ENCODE results near the gene INA. TPM values are rescaled to one million over a fixed set of nuclear protein-coding genes. Genes with fewer than 3 reads are reported as not detected.

The INA gene
- total and polyA plus RNA-seq, 8 donors, result 0.32 to 13.1 (median 1.7) TPM

GRCh38 chr10:103278537-103278823 is 1.5 kb downstream of the INA start:
- no peak for DNase-seq
- Histone ChIP-seq H3K27me3 (peaks cover 0 to 30% (median 6%) of the 10 kb centered on the region in 4 donors), H3K27ac (no peak overlapping the region), H3K9me3 (no peaks in the 10 kb centered on the region), H3K4me1 (peaks cover 0 to 3% (median 0%) of the 10 kb centered on the region in 3 donors), H3K4me3 (no peak overlapping the region), H3K36me3 (no peaks in the 10 kb centered on the region)
- TF ChIP-seq, protein P1, sequence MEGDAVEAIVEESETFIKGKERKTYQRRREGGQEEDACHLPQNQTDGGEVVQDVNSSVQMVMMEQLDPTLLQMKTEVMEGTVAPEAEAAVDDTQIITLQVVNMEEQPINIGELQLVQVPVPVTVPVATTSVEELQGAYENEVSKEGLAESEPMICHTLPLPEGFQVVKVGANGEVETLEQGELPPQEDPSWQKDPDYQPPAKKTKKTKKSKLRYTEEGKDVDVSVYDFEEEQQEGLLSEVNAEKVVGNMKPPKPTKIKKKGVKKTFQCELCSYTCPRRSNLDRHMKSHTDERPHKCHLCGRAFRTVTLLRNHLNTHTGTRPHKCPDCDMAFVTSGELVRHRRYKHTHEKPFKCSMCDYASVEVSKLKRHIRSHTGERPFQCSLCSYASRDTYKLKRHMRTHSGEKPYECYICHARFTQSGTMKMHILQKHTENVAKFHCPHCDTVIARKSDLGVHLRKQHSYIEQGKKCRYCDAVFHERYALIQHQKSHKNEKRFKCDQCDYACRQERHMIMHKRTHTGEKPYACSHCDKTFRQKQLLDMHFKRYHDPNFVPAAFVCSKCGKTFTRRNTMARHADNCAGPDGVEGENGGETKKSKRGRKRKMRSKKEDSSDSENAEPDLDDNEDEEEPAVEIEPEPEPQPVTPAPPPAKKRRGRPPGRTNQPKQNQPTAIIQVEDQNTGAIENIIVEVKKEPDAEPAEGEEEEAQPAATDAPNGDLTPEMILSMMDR (IDR thresholded peaks at IDR 0.05), result no peak
- intact Hi-C loops (cut with DNase I), result no loop called here
- no peak for FAIRE-seq
- ATAC-seq, result no peak
- whole genome bisulfite sequencing, 2 donors, result 22 to 26% methylated on average over 12 of the region's 12 CpGs

DNA sequence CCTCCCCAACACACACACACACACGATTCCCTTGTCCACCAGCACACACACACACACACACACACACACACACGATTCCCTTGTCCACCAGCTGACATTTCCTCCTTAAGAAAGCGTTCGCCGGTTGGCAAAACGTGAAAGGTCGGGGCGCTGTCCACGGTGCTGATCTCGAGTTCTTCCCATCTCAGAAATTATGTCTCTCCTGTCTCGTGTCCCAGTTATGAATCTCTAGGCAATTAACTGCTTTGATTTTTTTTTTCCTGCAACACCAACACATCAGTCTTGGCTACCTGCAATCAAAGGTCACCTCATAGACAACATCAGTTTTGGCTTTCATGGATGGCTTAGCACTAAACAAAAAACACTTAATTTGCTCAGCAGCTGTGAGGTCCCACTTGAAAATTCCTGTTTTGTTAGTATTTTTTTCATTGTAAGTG is 1.9 kb downstream of the INA start:
- FAIRE-seq, result no peak
- peak in 3 of 4 donors; percentile 19 to 57 (median 23) for ATAC-seq
- Histone ChIP-seq H3K4me1 (peaks cover 0 to 3% (median 0%) of the 10 kb centered on the region in 3 donors), H3K27me3 (peaks cover 0 to 30% (median 6%) of the 10 kb centered on the region in 4 donors), H3K4me3 (no peak overlapping the region), H3K9me3 (no peaks in the 10 kb centered on the region), H3K27ac (no peak overlapping the region), H3K36me3 (no peaks in the 10 kb centered on the region)
- DNase-seq, result peak in 3 of 6 donors; percentile 30 to 66 (median 38)
- WGBS, 2 donors, result 3 to 5% methylated on average over 11 of the region's 11 CpGs
- intact Hi-C loops (cut with DNase I), result no loop called here
- TF ChIP-seq, protein P1 (IDR thresholded peaks at IDR 0.05), result no peak

GRCh38 chr10:103280031-103280430 is 3.1 kb downstream of the INA start:
- H3K27ac ChIP-seq, result no peak overlapping the region
- intact Hi-C loops (cut with DNase I), result no loop called here
- DNase-seq, result no peak
- ATAC-seq, result no peak
- H3K27me3 ChIP-seq, result peaks cover 0 to 30% (median 6%) of the 10 kb centered on the region in 4 donors
- TF ChIP-seq, protein P1 (IDR thresholded peaks at IDR 0.05), result no peak
- no peak overlapping the region for H3K4me3 ChIP-seq
- peaks cover 0 to 3% (median 0%) of the 10 kb centered on the region in 3 donors for H3K4me1 ChIP-seq
- H3K9me3 ChIP-seq, result no peaks in the 10 kb centered on the region
- FAIRE-seq, result no peak
- WGBS, 2 donors, result 65 to 68% methylated on average over 3 of the region's 3 CpGs
- no peaks in the 10 kb centered on the region for H3K36me3 ChIP-seq

GRCh38 chr10:103280506-103280905 is 3.6 kb downstream of the INA start:
- FAIRE-seq, result no peak
- H3K9me3 ChIP-seq, result no peaks in the 10 kb centered on the region
- no peak overlapping the region for H3K4me3 ChIP-seq
- H3K27ac ChIP-seq, result no peak overlapping the region
- intact Hi-C loops (cut with DNase I), result no loop called here
- 76 to 89% methylated on average over 2 of the region's 2 CpGs for WGBS, 2 donors
- TF ChIP-seq, protein P1 (IDR thresholded peaks at IDR 0.05), result no peak
- ATAC-seq, result no peak
- peaks cover 0 to 3% (median 0%) of the 10 kb centered on the region in 3 donors for H3K4me1 ChIP-seq
- peaks cover 0 to 30% (median 6%) of the 10 kb centered on the region in 4 donors for H3K27me3 ChIP-seq
- H3K36me3 ChIP-seq, result no peaks in the 10 kb centered on the region
- no peak for DNase-seq

GRCh38 chr10:103281753-103282152 is 4.8 kb downstream of the INA start:
- H3K27ac ChIP-seq, result no peak overlapping the region
- peaks cover 0 to 30% (median 6%) of the 10 kb centered on the region in 4 donors for H3K27me3 ChIP-seq
- DNase-seq (no peak), FAIRE-seq (no peak), ATAC-seq (peak in 2 of 4 donors; percentile 32 to 36)
- WGBS, 2 donors, result 3 to 4% methylated on average over 14 of the region's 14 CpGs
- no peaks in the 10 kb centered on the region for H3K9me3 ChIP-seq
- intact Hi-C loops (cut with DNase I), result no loop called here
- no peaks in the 10 kb centered on the region for H3K36me3 ChIP-seq
- no peak overlapping the region for H3K4me3 ChIP-seq
- TF ChIP-seq, protein P1 (IDR thresholded peaks at IDR 0.05), result no peak
- peaks cover 0 to 3% (median 0%) of the 10 kb centered on the region in 3 donors for H3K4me1 ChIP-seq
